Aorta (tissue), 5 donors: ENCODE results near the gene PSMA5. TPM values are rescaled to one million over a fixed set of nuclear protein-coding genes. Genes with fewer than 3 reads are reported as not detected.
A peak's percentile ranks its signal among the peaks of the same experiment; 100 is the strongest.

Source experiments
- ATAC-seq: fragments of 200-7000 bp; cut with Tn5 transposase; one replicate; pipeline ENCODE4 v1.9.1; 2022; ENCODE audit warnings: moderate library complexity; ENCODE audit not compliant: low FRiP score
- DNase-seq, 2 donors: peaks; one replicate each; pipeline ENCODE4 v3.0.0-alpha.2; 2020
- H3K27ac ChIP-seq, 2 donors: one replicate each; pipeline ENCODE4 v1.5.1; 2013; ENCODE audit warnings: low read length in 2 of 2, mild to moderate bottlenecking in 2 of 2, moderate library complexity in 2 of 2, control low read depth in 1 of 2, inconsistent platforms in 1 of 2, low read depth in 1 of 2
- H3K27me3 ChIP-seq, 2 donors: one replicate each; pipeline ENCODE4 v1.6.1; 2013; ENCODE audit warnings: control low read depth in 1 of 2, low read length in 1 of 2, mild to moderate bottlenecking in 1 of 2, moderate library complexity in 1 of 2; ENCODE audit not compliant: insufficient read depth in 2 of 2, control insufficient read depth in 1 of 2
- H3K36me3 ChIP-seq, 2 donors: one replicate each; pipeline ENCODE4 v1.6.1; 2013; ENCODE audit warnings: control low read depth in 1 of 2, low read length in 1 of 2, mild to moderate bottlenecking in 1 of 2; ENCODE audit not compliant: insufficient read depth in 2 of 2, control insufficient read depth in 1 of 2
- H3K4me1 ChIP-seq, 2 donors: one replicate each; pipeline ENCODE4 v1.6.1; 2013; ENCODE audit warnings: low read length in 2 of 2, control low read depth in 1 of 2, mild to moderate bottlenecking in 1 of 2, moderate library complexity in 1 of 2; ENCODE audit not compliant: insufficient read depth in 2 of 2, control insufficient read depth in 1 of 2
- H3K4me3 ChIP-seq, 2 donors: one replicate each; pipeline ENCODE4 v1.5.1; 2013; ENCODE audit warnings: low read length in 2 of 2, control low read depth in 1 of 2, mild to moderate bottlenecking in 1 of 2
- H3K9me3 ChIP-seq: one replicate; pipeline ENCODE4 v1.6.1; 2013; ENCODE audit warnings: mild to moderate bottlenecking, low read length; ENCODE audit not compliant: control insufficient read depth
- WGBS, 2 donors: extraction: QIAGEN DNeasy Blood & Tissue Kit; methylation state at CpG; one replicate each; pipeline ENCODE4 v1.1.7; 2013; 5-methylcytosine and 5-hydroxymethylcytosine counted together
- intact Hi-C, 2 donors: fragments of 100-400 bp; cut with DNase I; formaldehyde crosslinking; loops; one replicate each; pipeline versions ENCODE4 v1.14.2 to v1.15.0; 2022
- polyA plus RNA-seq, 2 donors: library from polyadenylated mRNA; stranded (reverse); fragments of 200-250 nt; gene quantifications; one replicate each; pipeline ENCODE4 v1.2.3, GENCODE V29; 2013
- total RNA-seq, 2 donors: library from RNA; stranded (reverse); fragmentation: NEBNext Ultra II Directional; extraction: Animal tissue kit (Norgen Biotek cat#: 25700); gene quantifications; one replicate each; pipeline ENCODE4 v1.2.1, GENCODE V29; 2021
- donor health status: healthy with polysubstance abuse.
- donor health status: Bipolar disorder and iron deficiency.
- donor health status: DM: no; HTN: no; CAD: no.
- donor health status: DM: no; HTN: no; CAD: no.
- donor health status: DM: yes; HTN: yes; CAD: no.

The PSMA5 gene
- total and polyA plus RNA-seq, 4 donors, result 37.4 to 57.1 (median 44.5) TPM

DNA sequence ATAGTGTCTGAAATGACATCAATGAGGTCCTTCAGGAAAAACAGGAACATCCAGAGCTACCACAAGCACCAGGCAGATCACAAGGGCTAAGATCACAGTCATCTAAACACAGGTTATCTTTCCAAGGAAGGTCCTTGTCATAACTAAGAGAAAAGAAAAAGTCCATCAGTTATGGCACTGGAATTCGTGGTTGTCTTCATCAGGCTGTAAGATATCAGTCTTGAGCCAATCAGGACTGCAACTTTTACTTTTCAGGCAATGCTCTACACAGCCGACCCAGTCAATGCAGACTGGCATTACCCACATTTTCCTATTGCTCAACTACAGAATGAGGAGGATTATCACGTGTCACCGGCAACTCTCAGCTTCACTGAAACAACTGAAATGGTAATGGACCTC is 54.9 kb downstream of the PSMA5 start:
- WGBS, 2 donors, result 1 to 3% methylated on average over 4 of the region's 4 CpGs
- Histone ChIP-seq H3K27ac (peak overlapping the region; percentile 99 to 100), H3K36me3 (peaks cover 0 to 2% of the 10 kb centered on the region in 2 donors), H3K9me3 (no peaks in the 10 kb centered on the region), H3K27me3 (no peaks in the 10 kb centered on the region), H3K4me3 (peak overlapping the region in 1 of 2 donors; percentile 83), H3K4me1 (peaks cover 4 to 7% of the 10 kb centered on the region in 2 donors)
- DNase-seq, result no peak
- peak; percentile 82 for ATAC-seq
- intact Hi-C loops, result no loop called here

DNA sequence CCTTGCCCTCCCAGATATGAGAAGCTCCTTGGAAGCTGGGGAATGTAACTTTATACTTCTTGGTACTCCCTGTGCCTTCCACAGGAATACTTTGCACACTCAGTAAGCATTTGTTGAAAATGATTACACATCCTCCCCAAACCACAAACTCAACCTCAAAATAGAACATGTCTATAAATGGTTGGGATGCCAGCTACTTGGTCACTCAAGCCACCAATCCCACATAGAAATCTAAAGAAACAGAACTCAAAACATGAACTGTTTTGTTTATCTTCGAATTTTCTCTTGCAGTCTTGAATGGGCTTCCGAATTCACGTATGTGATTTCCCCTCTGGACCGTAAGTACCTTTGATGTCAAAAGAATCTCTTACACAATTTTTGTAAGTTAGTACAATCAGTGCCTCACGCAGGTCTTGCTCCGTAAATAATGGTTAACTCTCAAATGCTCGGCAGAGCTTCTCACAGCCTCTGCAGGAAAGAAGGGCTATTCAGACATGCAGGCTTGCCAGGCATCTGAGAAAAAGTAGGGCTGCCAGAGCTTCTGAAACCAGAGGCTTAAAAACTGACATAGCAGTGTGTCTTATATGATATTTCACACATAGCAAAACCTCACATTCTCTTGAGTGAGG is 55.4 kb downstream of the PSMA5 start:
- ATAC-seq, result peak; percentile 76
- no peak for DNase-seq
- H3K27ac ChIP-seq, result peak overlapping the region; percentile 99 to 100
- no peaks in the 10 kb centered on the region for H3K9me3 ChIP-seq
- H3K27me3 ChIP-seq, result no peaks in the 10 kb centered on the region
- 2 to 3% methylated on average over 7 of the region's 7 CpGs for WGBS, 2 donors
- intact Hi-C loops, result loop anchor here in 1 of 2 donors (1.0 kb wide), 1 partner anchor 24 kb away; no protein-coding TSS in a partner anchor
- H3K36me3 ChIP-seq, result peaks cover under 1 to 4% of the 10 kb centered on the region in 2 donors
- H3K4me3 ChIP-seq, result peak overlapping the region in 1 of 2 donors; percentile 83
- H3K4me1 ChIP-seq, result peaks cover 4 to 8% of the 10 kb centered on the region in 2 donors

DNA sequence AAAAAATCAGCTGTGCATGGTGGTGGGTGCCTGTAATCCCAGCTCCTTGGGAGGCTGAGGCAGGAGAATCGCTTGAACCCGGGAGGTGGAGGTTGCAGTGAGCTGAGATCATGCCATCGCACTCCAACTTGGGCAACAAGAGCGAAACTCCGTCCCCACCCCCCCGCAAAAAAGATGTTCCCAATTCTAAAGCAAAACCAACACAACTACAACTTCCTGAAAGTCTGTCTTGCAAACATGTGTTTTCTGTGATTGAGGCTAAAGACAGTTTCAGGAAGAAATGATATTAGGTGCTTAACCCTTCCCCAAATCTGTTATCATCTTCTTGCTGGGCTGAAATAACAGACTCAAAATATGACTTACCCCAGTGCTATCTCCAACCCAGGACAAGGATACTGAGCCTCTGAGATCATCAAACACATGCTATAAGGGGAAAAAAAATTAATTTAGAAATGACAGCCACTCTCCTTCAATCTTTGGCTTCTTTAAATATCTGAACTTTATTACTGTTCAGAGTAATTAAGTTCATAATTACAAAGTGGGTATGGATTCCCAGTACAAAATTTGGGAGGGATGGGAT is 57.0 kb downstream of the PSMA5 start:
- no peaks in the 10 kb centered on the region for H3K9me3 ChIP-seq
- intact Hi-C loops, result no loop called here
- H3K36me3 ChIP-seq, result peaks cover 3 to 7% of the 10 kb centered on the region in 2 donors
- peak overlapping the region; percentile 37 to 88 for H3K27ac ChIP-seq
- no peak for ATAC-seq
- no peaks in the 10 kb centered on the region for H3K27me3 ChIP-seq
- no peak overlapping the region for H3K4me3 ChIP-seq
- WGBS, 2 donors, result 90 to 93% methylated on average over 6 of the region's 6 CpGs
- DNase-seq, result peak in 1 of 2 donors; percentile 57
- peaks cover 4 to 8% of the 10 kb centered on the region in 2 donors for H3K4me1 ChIP-seq

DNA sequence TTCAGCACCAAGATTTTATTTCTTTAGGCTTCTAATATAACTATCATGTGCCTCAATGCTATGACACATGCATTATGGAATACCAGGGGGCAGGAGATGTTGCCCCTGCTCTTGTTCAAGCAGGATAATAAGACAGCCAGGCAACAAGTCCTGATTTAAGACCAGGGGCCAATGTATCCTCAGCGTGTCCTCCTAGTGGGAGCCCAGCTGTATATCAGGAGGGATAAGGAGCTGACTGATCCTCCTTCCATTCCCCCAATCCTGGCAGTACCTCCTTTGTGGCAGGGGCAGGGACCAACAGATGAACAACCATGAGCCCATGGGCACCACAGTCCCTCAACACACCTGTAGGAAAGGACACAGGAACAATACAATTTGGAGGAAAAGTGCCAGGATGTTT is 57.8 kb downstream of the PSMA5 start:
- WGBS, 2 donors, result 88 to 92% methylated on average over 1 of the region's 1 CpG
- Histone ChIP-seq H3K4me3 (no peak overlapping the region), H3K27ac (peak overlapping the region; percentile 29 to 37), H3K4me1 (peaks cover 4 to 8% of the 10 kb centered on the region in 2 donors), H3K9me3 (no peaks in the 10 kb centered on the region), H3K27me3 (no peaks in the 10 kb centered on the region), H3K36me3 (peaks cover 3 to 7% of the 10 kb centered on the region in 2 donors)
- intact Hi-C loops, result no loop called here
- ATAC-seq, result no peak
- no peak for DNase-seq

DNA sequence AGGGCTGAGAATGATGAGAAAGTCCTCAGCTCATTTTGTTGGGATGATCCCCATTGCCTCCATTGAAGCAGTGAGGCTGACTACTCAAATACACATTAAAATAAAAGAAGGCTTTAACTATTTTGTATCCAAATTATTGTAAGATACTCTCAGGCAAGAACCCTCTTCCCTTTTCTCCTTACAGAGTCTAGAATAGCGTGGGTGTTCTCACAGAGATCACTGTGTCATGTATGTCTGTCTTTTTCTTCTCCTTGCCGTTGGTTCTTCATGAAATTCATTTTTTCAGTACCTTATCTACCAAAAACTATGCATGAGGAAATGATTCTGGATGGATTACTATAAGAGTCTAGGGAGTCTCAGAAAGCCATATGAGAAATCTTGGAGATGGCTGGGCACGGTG is 58.6 kb downstream of the PSMA5 start:
- peaks cover 4 to 8% of the 10 kb centered on the region in 2 donors for H3K4me1 ChIP-seq
- intact Hi-C loops, result no loop called here

DNA sequence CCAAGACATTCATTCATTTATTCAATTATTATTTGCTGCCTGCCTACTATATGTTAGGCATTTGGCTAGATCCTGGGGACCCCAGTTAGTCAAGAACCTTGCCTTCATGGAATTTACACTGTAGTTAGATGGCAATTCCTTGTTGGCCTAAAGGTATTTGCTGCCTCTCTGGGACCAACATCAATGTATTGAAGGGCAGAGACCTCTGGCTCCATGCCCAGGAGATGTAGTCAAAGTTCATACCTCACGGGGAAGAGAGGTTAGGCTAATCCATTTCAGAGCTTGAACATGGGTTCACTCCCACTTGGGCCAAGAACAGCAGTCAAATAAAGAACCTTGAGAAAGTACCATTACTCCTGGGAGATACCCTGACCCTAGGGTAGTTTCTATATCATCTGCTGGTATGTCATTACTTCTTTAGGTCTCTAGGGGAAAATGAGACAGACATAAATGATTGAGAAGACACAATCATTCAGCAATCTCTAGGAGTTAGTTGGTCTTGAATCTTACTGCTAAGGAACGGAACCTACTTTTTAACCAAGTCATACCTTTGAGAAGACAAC is 60.5 kb downstream of the PSMA5 start:
- intact Hi-C loops, result no loop called here
- Histone ChIP-seq H3K4me1 (peaks cover 3 to 9% of the 10 kb centered on the region in 2 donors), H3K27ac (peak overlapping the region; percentile 79 to 87), H3K9me3 (no peaks in the 10 kb centered on the region), H3K27me3 (no peaks in the 10 kb centered on the region), H3K36me3 (peaks cover 3 to 7% of the 10 kb centered on the region in 2 donors), H3K4me3 (no peak overlapping the region)
- WGBS, 2 donors, result 84 to 89% methylated on average over 2 of the region's 2 CpGs
- DNase-seq (no peak), ATAC-seq (no peak)

More for the DNA sequence above, 58.6 kb downstream of the PSMA5 start:
- Histone ChIP-seq H3K36me3 (peaks cover 3 to 7% of the 10 kb centered on the region in 2 donors), H3K27ac (peak overlapping the region; percentile 55 to 77), H3K4me3 (no peak overlapping the region), H3K9me3 (no peaks in the 10 kb centered on the region), H3K27me3 (no peaks in the 10 kb centered on the region)
- ATAC-seq (no peak), DNase-seq (no peak)
- 71% methylated on average over 3 of the region's 3 CpGs for WGBS, 2 donors

DNA sequence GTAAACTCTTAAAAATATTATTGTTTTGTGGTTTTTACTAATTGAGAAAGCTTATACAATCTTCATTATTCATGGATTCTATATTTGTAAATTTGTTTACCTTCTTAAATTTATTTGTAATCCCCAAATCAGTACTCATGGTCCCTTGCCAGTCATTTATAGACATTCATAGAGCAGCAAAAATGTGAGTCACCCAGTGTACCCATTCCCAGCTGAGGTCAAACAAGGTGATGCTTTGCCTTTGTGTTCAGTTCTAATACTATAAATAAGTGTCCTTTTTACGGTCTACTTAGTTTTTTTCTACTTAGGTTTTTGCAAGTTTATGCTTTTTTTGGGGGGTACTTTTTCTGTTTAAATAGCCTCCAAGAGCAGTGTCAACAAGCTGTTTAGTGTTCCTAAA is 64.6 kb downstream of the PSMA5 start:
- intact Hi-C loops, result no loop called here
- H3K27ac ChIP-seq, result no peak overlapping the region
- no peaks in the 10 kb centered on the region for H3K27me3 ChIP-seq

DNA sequence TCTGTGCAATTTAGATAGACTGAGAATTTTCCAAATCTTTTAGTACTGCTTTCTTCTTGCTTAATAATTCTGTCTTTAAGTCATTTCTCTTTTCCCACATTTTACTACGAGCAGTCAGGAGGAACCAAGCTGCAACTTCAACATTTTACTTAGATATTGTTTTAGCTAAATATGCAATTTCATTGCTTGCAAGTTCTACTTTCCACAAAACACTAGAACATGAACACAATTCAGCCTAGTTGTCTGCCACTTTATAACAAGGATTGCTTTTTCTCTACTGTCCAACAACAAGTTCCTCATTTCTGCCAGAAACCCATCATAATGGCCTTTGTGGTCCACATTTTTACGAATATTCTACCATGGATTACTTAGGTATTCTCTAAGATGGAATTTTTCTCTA is 65.2 kb downstream of the PSMA5 start:
- Histone ChIP-seq H3K27me3 (no peaks in the 10 kb centered on the region), H3K9me3 (no peaks in the 10 kb centered on the region), H3K4me3 (no peak overlapping the region), H3K27ac (peak overlapping the region in 1 of 2 donors; percentile 24), H3K36me3 (peaks cover 3 to 5% of the 10 kb centered on the region in 2 donors), H3K4me1 (peaks cover 8 to 16% of the 10 kb centered on the region in 2 donors)
- ATAC-seq (no peak), DNase-seq (no peak)
- WGBS, 2 donors, result 70 to 73% methylated on average over 2 of the region's 2 CpGs
- intact Hi-C loops, result no loop called here

More for the DNA sequence above, 64.6 kb downstream of the PSMA5 start:
- H3K9me3 ChIP-seq, result no peaks in the 10 kb centered on the region
- H3K36me3 ChIP-seq, result peaks cover 3 to 5% of the 10 kb centered on the region in 2 donors
- no peak overlapping the region for H3K4me3 ChIP-seq
- 0 to 5% methylated on average over 1 of the region's 1 CpG for WGBS, 2 donors
- peaks cover 7 to 13% of the 10 kb centered on the region in 2 donors for H3K4me1 ChIP-seq
- DNase-seq (no peak), ATAC-seq (peak; percentile 68)
